ENCODE results near the gene DGAT2.

Gene DGAT2

DNA sequence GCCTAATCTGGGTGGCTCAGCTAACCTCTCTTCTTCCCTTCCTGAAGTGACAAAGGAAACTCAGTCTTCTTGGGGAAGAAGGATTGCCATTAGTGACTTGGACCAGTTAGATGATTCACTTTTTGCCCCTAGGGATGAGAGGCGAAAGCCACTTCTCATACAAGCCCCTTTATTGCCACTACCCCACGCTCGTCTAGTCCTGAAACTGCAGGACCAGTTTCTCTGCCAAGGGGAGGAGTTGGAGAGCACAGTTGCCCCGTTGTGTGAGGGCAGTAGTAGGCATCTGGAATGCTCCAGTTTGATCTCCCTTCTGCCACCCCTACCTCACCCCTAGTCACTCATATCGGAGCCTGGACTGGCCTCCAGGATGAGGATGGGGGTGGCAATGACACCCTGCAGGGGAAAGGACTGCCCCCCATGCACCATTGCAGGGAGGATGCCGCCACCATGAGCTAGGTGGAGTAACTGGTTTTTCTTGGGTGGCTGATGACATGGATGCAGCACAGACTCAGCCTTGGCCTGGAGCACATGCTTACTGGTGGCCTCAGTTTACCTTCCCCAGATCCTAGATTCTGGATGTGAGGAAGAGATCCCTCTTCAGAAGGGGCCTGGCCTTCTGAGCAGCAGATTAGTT is 32.3 kb downstream of the DGAT2 start:
- DNase-seq (ENCODE audit: low read depth, low spot score) = no peak

DNA sequence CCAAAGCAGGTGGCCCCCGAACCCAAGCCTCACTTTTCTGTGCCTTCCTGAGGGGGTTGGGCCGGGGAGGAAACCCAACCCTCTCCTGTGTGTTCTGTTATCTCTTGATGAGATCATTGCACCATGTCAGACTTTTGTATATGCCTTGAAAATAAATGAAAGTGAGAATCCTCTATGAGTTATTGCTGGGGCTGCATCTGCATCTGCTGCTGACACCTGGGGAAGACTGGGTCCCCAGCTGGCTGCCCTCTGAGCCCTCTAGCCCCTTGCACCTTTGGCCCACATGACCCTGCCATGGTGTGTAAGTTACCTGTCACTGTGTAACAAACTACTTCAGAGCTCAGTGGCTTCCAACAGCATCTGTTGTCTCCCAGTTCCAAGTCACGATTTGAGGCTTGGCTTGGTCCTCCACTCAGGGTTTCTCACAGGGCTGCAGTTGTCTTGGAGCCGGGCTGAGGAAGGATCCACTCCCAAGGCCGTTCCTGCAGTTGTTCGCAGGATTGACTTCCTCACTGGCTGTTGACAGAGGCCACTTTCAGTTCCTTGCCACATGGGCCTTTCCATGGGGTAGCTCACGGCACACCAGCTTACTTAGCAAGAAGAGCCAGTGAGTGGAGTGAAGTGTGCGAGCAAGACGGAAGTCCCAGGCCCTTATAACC is 32.9 kb downstream of the DGAT2 start:
- no peak for DNase-seq (ENCODE audit: low read depth, low spot score)

DNA sequence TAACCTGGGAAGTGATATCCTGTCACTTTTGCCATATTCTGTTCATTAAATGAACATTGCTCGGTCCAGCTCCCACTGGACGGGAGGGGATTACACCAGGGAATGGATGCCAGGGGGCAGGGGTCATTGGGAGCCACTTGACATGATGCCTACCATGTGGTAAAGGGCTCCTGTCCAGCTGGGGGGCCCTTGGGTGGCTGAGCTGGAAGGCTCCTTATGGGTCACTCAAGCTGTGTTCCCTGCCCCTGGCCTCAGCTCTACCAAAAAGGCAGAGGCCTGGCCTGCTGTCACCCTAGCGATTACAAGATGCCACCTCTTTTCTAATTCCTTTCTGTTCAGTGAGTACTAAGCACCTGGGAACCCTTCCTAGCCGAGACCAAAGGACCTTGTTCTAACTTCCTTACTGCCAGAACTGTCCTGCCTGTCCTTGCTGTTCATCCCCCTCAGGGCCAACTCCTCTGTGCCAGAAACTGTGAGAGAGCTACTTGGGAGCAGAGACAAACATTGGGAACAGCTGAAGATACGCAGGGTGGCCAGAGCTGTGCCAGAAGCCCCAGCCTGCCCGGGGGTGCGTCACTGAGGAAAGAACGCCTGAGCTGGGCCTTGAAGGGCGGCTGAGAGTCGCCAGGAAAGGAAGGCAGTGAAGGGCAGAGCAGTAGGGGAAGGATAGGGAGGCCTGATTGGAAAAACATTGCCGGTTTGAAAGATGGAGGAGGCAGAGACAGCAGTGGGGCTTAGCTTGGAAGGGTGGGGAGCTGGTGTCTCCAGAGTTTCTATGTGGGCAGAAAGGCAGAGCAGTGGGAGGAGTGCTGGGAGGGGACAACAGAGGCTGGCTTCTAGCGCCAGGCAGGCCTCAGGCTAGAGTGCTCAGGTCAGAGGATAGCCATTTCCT is 33.7 kb downstream of the DGAT2 start:
- no peak for DNase-seq (ENCODE audit: low read depth, low spot score)

DNA sequence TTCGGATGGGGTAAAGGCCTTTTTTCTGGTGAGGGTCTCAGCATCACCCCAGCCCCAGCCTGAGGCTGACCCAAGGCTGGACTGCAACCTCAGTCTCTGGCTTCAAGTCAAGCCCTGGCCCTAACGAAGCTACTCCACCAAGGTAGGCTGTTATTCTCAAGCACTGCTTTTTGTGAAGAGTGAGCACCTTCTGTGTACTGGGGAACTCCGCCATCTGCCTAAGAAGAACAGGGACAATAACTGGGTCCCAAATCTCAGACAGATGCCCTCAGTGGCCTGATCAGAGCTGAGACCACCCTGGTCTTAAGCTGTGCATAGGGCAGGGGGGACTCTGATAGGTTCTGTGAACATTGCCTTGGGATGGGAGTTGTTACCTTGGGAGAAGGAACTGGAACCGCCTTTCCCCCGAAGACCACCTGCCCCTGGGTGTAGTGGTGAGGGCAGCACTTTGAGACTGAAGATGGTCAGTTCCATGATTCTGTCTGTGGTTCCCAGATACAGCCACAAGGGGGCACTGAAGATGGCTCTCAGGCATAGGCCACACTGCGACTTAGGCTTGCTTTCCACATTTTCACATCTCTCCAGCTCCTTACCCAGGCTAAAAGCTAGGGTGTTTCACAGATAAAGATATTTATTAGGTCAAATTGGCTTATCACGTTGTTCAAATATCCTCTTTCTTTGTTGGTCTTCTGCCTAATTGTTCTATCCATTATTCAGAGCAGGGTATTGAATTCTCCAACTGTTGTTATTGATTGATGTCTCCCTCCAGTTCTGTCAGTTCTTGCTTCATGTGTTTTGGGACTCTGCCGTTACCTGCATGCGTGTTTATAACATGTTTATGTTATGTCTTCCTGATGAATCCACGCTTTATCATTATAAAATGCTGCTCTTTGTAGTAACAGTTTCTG is 34.6 kb downstream of the DGAT2 start:
- DNase-seq (ENCODE audit: low read depth, low spot score) = no peak

DNA sequence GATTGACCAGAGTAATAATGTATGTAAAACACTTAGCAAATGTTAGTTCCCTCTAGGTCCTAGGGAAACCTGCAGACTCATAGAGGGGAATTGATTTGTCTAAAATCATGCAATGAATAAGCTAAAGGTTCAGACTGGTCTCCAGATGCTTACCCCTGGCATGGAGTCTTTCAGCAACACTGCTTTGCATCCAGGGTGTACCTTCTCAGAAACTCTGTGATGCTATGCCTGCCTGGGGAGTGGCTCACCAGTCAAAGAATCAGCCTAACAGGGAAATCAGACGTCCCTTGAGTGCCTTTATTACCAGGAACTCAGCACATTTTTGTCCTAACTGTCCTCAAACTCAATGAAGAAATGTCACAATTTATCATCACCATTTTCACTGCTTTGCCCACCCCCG is 40.5 kb downstream of the DGAT2 start:
- DNase-seq (ENCODE audit: low read depth, low spot score) = no peak

DNA sequence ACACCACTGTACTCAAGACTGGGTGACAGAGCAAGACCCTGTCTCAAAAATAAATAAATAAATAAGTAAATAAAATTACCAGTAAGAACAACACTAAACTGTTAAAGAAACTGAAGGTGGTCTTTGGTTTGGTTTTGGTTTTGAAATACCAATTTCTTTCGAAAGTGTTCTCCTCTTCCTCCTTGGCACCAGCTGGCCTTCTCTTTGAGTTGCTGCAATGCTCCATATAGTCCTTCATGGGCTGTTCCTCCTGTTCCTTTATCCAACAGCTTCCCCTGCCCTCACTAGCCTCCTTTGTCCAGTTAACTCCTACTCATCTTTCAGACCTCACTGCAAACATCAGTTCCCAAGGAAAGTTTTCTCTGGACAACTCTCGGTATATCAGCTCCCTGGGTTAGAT is 41.4 kb downstream of the DGAT2 start:
- no peak for DNase-seq (ENCODE audit: low read depth, low spot score)

DNA sequence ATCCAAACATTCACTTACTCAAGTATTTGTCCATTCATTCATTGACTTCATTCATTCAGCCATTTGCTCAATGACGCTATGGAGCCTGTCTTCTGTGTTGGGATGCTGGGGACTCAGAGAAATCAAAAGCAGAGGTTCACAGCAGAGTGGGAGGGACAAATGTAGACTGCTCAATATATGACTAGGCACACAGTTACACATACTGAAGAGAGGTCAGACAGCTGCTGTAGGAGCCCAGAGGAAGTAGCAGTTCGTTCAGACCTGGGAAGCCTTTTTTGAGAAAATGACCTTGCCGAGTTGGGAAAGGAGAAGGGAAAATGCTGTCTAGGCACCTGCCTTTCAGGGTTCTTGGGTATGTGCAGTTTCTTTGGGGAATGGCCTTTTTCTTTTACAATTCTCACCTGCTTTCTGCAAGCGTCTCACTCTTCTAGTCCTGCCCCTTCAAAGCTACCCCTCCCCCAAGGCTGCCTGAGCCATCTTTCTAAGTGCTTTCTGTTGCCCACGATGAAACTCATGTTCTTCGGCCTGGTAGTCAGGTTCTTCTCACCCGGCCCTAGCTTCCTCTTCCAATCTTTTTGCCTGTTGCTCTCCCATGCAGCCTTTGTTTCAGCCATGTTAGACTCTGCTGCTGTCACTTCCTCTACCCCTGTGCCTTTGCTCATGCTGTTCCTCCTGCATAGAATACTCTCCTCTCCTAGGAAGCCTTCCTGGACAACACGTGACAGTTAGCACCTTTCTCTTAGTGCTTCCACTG is 42.2 kb downstream of the DGAT2 start:
- DNase-seq (ENCODE audit: low read depth, low spot score) = no peak

DNA sequence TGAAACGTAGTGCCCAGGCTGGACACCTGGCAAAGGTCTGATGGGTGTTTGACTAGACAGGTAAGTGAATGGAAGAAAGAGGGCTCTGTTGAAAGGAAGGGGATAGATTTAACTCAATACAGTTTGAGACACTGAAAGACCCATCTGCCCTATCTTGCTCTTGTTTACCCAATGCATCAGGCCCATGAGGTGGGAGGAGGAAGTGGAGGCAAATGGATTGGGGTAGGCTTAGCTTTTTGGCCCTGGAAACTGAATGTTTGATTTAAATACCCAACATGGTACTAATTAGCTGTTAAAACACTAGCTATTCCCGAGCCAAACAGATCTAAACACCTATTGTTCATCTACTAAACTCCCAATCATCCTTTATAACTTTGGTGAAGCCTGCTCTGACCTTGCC is 42.9 kb downstream of the DGAT2 start:
- DNase-seq (ENCODE audit: low read depth, low spot score) = no peak

DNA sequence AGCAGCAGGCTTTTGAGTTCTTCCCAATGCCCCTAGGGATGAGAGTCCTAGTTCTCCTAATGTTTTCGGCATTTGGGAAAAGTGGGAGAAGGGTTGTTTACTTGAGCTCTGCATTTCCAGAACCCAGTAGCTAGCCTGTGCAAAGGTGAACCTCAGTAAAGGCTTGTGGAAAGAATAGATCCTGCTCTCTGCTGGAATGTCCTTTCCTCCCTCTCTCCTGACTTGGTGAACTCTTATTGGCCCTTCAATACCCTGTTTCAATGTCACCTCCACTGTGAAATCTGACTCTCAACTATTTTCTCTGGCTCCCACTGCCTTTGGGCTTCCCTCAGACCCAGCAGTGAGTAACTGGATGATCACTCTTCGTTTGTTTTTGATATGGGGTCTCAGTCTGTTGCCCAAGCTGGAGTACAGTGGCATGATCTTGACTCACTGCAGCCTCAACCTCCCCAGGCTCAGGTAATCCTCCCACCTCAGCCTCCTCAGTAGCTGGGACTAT is 44.0 kb downstream of the DGAT2 start:
- DNase-seq (ENCODE audit: low read depth, low spot score) = peak; percentile 54

DNA sequence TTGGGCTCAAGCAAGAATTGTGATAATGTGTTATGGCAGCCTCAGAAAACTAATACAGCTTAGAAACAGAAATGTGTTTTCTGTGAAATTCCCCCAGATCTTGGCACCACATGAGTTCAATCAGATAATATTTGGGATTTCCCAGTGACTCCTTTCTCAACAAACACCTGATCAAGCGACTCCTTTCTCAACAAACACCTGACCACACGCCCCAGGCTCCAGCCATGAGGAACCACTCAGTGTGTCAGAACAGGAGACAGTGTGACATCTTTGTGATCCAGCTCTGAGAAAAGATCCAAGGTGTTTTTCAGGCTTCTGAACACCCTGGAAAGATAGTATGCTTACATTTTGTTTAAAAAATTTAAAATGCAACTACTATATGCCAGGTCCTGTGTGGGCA is 44.5 kb downstream of the DGAT2 start:
- DNase-seq (ENCODE audit: low read depth, low spot score) = no peak

DNA sequence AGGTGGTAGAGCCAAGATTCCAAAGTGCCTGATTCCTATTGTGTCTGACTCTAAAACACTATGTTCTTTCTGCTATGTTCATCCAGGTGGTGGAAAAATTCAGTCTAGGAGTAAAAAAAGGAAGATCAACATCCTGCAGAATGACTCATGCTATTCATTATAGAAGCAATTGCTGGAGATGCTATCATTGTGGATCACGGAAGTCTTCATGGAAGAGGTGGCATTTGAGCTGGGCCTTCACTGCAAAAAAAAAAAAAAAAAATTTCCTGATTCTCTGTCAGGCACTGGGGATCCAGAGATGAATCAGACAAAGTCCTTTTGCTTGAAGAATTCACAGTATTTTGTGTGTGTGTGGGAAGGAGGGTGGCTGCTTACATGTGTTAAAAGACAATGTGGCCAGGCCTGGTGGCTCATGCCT is 45.1 kb downstream of the DGAT2 start:
- no peak for DNase-seq (ENCODE audit: low read depth, low spot score)

DNA sequence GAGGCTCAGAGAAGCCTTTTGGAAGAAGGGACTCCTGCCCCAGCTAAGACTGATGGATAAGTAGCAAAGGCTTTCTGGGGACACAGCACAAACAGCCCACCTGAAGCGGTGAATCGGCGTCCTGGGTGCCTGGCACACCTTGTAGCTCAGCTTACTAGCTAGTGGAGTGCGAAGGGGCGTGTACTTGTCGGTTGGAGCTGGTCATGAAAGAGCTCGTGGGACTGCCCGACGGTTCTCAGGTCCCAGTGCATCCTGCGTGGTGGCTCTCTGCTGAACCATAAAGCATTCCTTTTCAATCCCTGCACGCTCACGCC is 45.7 kb downstream of the DGAT2 start:
- no peak for DNase-seq (ENCODE audit: low read depth, low spot score)

DNA sequence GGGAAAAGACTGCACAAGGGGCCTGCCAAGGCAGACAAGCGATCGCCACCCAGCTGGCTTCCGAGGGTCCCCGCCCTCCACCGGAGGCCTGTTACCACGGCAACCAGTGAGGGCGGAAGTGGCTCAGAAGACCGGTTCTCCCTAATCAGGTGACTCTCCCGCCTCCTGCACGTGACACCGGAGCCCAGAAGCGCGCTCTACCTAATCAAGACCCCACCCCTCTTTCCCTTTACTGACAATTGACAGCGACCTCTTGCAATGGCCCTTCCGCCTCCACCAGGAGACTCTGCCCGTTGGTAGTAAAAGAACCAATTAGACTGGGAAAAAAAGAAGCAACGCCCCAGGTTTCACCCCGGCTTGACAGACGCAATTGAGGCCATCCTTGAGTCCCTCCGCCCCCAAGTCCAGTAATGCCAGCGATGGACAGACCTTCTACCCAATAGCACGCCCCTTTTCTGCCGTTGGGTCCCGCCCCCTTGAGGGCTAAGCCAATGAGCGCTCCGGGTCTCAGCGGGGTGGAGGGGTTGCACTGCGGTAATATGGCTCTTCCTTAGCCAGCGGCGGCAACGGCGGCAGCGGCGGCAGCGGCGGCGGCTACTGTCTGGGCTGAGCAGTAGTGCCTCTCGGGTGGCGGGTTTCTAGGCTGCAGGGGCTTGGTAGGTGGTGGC is 46.2 kb downstream of the DGAT2 start, which contains the start of gene UVRAG:
Gene UVRAG (plus strand): TSS at position 534 of the 668 bp plus-strand sequence. CDS start 198 bp downstream, outside the sequence.
- peak; percentile 92 for DNase-seq (ENCODE audit: low read depth, low spot score)

DNA sequence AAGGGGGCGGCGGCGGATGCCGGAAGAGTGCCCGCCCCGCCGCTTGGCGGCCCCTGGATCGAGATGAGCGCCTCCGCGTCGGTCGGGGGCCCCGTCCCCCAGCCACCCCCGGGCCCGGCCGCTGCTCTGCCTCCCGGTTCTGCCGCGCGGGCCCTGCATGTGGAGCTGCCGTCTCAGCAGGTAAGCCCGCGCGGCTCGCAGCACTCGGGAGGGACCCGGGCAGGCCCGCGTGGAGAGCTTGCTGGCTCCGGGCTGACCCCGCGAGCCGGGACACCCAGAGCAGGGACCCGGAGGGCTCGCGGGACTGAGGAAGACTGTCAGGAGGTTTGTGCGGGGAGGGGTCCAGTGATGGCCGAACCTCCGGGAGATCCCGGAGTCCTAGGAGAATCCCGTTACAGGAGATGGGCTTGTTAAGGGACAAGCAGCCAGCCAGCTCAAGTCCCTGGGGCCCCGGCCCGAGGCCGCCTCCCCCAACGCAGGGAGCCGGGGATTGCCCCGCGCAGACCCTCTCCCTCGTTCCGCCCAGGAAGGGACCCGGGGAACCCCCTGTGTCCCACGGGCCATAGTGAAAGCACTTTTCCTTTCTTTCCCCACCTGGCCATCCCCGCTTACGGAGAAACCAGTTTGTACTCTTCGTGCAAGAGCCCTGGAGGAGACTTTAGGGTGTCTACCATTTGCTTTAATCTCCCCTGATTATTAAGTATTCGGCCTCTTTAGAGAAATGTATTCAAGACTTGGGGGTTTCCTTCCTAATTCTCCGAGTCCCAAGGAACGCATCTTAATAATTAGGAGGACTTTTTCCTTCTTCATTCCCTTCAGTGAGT is 47.0 kb downstream of the DGAT2 start:
- no peak for DNase-seq (ENCODE audit: low read depth, low spot score)

DNA sequence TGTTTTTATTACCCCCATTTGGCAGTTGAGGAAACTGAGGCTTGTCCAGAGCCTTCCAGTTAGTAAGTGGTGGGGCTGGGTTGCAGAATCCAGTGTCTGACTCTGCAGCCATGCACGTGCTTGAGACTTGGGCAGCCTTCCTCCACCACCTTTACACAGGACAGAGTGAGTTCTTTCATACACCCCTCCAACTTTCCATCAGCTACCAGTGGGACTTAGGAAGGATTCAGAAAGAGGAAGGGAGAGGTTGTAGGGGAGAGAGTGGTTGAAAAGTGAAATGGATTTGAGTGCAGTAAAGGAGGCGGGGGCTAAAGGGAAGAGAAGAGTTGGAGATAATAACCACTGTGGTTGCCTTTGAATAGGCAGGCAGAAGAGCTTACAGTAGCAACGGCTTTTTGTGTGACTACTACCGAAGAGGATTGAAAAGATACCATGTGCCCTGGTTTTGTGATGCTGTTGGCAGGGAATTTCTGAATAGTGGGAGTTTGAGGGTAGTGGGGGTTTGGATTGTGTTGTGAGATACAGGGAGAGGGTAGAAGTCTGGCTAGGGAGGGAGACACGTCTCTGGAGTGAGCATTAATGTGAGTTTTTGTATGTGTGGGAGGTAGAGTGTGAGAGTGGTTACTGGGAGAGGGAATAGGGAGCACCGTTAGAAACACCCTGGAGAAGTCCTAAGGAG is 48.1 kb downstream of the DGAT2 start:
- no peak for DNase-seq (ENCODE audit: low read depth, low spot score)

DNA sequence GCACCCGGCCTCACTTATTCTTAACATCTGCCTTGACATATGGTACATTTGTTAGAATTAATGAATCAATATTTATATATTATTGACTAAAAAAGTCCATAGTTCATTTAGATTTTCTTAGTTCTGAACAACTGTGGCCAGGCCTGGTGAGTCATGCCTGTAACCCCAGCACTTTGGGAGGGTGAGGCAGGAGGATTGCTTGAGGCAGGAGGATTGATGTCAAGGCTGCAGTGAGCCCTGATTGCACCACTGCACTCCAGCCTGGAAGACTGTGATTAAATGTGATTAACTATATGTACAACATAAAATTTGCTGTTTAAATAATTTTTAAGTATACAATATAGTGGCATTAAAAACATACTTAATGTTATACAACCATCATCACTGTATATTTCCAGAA is 52.1 kb downstream of the DGAT2 start:
- DNase-seq (ENCODE audit: low read depth, low spot score) = no peak

DNA sequence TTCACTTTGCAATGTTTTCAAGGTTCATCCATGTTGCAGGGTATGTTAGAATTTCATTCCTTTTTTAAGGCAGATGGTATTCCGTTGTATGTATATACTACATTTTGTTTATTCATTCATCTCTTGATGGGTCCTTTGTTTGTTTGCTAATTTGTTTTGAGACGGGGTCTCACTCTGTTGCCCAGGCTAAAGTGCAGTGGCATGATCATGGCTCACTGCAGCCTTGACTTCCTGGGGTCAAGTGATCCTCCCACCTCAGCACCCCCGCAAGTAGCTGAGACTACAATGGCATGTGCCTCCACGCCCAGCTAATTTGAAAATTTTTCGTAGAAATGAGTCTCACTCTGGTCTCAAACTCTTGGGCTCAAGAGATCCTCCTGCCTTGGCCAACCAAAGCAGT is 52.6 kb downstream of the DGAT2 start:
- DNase-seq (ENCODE audit: low read depth, low spot score) = no peak

DNA sequence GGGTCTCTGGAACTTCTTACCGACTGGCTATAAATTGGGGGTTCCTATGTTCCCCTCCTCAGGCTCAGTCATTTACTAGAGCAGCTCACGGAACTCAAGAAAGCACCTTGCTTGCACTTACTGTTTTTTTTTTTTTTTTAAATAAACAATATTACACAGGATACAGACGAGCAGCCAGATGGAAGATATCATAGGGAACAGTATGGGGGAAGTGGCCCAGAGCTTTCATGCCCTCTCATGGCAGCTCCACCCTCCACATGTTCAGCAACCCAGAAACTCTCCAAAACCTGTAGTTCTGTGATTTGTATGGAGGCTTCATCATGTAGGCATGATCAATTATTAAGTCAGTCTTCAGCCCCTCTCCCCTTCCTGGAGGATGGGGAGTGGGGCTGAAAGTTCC is 54.0 kb downstream of the DGAT2 start:
- DNase-seq (ENCODE audit: low read depth, low spot score) = no peak

DNA sequence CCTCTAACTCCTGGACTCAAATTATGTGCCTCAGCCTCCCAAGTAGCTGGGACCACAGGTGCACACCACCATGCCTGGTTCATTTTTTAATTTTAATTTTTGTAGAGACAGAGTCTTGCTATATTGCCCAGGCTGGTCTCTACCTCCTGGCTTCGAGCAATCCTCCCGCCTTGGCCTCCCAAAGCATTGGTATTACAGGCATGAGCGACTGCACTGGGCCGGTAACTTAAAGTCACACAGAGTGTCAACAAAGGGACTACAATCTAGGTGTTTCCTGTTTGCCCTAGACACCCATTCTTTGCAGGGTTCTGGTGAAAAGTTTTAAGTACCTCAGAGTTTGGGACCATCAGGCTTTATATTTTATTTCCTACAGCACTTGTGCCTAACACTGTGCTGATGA is 54.8 kb downstream of the DGAT2 start:
- no peak for DNase-seq (ENCODE audit: low read depth, low spot score)
